ENCODE measurements around the gene CD200. TPM values are rescaled to one million over a fixed set of nuclear protein-coding genes. Genes with fewer than 3 reads are reported as not detected.

CD200 gene
- polyA plus RNA-seq, 5 donors = 44.0 to 60.2 (median 56.4) TPM

DNA sequence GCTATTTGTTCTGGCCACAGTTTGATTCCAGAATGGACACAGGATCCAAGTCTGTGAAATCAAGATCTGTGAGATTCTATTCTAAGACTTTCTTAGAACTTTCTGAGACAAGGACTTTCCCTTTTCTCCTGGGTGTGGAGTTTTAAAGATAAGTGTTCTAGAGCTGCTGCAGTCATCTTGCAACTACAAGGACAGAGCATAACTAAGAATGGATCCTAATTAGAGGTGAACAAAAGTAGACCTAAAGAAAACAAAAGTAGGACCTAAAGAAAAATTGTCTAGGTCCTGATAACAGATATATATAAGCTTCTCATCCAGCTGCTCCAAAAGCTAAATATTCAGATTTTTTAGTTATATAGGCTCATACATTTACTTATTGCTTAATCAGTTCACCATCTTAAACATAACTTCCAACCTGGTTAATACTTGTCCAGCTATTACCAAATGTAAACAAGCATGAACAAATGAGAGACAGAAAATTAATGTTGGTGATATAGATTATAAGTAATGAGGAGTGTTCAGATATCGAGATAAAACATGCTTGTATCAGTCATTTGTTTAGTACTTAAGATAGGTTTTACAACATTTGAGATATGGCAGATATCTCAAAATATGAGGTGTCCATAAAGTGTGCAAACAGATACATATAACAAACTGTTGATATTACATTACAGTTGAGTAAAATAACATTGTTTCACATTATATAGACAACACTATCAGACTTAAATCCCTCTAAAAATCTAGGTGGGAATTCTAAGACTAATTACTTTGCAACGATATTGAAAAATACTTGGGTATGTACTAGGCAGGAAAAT, 75.1 kb downstream of the CD200 start:
- no peak for DNase-seq

GRCh38 chr3:112409041-112409440, 76.1 kb downstream of the CD200 start:
- no peak for DNase-seq

DNA sequence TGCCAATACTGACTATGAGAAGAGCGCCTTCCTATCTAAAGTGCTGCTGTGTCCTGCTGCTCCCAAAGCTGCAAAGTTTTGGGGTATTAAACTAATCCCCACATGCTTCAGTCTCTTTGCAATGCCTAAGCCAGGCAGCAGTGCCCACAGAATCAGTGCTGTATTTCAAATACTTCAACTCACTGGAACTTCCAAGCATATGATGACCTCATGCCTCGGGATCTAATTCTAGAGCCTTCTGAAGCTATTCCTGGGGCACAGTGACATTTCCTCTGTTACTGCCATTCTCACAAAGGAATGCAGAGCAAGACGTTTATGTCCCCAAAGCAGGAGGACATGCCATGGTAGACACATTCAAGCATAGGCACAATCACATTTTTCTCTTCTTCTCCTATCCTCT, 78.5 kb downstream of the CD200 start:
- DNase-seq = no peak

Other genes starting within 250 kb of the CD200 start
- 1 to 10 TPM; 4.4 to 8.8 (median 7.7) TPM for gene C3orf52, start 246.8 kb upstream of the CD200 start, polyA plus RNA-seq (ENCODE audit: insufficient read depth in 1 of 5, insufficient read length in 5 of 5, low replicate concordance in 1 of 5)
- gene GCSAM, start 199.9 kb upstream of the CD200 start, polyA plus RNA-seq (ENCODE audit: insufficient read depth in 1 of 5, insufficient read length in 5 of 5, low replicate concordance in 1 of 5) = 1 to 10 TPM; 1.5 to 2.4 (median 1.7) TPM
- 1 to 10 TPM in 2 of 5 donors, under 1 TPM in 3; 0.22 to 1.7 (median 0.98) TPM for gene SLC9C1, start 38.9 kb upstream of the CD200 start, polyA plus RNA-seq (ENCODE audit: insufficient read depth in 1 of 5, insufficient read length in 5 of 5, low replicate concordance in 1 of 5)
- gene BTLA, start 166.3 kb downstream of the CD200 start, polyA plus RNA-seq (ENCODE audit: insufficient read depth in 1 of 5, insufficient read length in 5 of 5, low replicate concordance in 1 of 5) = under 1 TPM; 0.31 to 0.81 (median 0.45) TPM
- gene ATG3, start 228.8 kb downstream of the CD200 start, polyA plus RNA-seq (ENCODE audit: insufficient read depth in 1 of 5, insufficient read length in 5 of 5, low replicate concordance in 1 of 5) = 10 to 100 TPM; 37.4 to 48.8 (median 42.9) TPM
- gene SLC35A5, start 228.9 kb downstream of the CD200 start, polyA plus RNA-seq (ENCODE audit: insufficient read depth in 1 of 5, insufficient read length in 5 of 5, low replicate concordance in 1 of 5) = 10 to 100 TPM; 48.3 to 76.4 (median 62.5) TPM

Measured in right lung (tissue), 5 donors.